H1 (cell line): Measurements from ENCODE around the gene TADA1. TPM values are rescaled to one million over a fixed set of nuclear protein-coding genes. Genes with fewer than 3 reads are reported as not detected.
"Not testable (repeated sequence)": the region's sequence is repeated elsewhere in the genome, so short reads cannot be mapped to it uniquely, and the experiment has no call there.

Source experiments
- CTCF ChIA-PET: fragments of 300-600 bp; sonication (Branson Sonifier 250); formaldehyde crosslinking; loops from one replicate; lab custom pipeline; 2021; ENCODE audit not compliant: partially characterized antibody; lab: Charles Lee
- POLR2A ChIA-PET: fragments of 300-600 bp; sonication (Branson Sonifier 250); formaldehyde crosslinking; loops from one replicate; lab custom pipeline; 2021; ENCODE audit warnings: inconsistent platforms; ENCODE audit not compliant: partially characterized antibody; lab: Charles Lee
- DNase-seq, 2 experiments: peaks; one replicate each; pipeline versions ENCODE4 v3.0.0 to v3.0.0-alpha.2; 2010 to 2022; ENCODE audit warnings: low spot score in 2 of 2, low read depth in 1 of 2, mixed read lengths in 1 of 2
- FAIRE-seq: peaks from 2 replicates; lab custom pipeline; 2011; peaks lifted over from hg19 to GRCh38; lab: Jason Lieb, UNC
- H2AFZ ChIP-seq: 2 replicates; pipeline ENCODE4 v1.8.1; 2012; ENCODE audit warnings: low read length, inconsistent platforms
- H2AK5ac ChIP-seq: 2 replicates; pipeline ENCODE4 v1.6.1; 2013; ENCODE audit warnings: low read depth, low read length
- H2BK120ac ChIP-seq: replicated peaks from 2 replicates; pipeline ENCODE3; 2013; ENCODE audit warnings: low read depth, low read length, inconsistent platforms
- H2BK12ac ChIP-seq: 2 replicates; pipeline ENCODE4 v1.6.1; 2013; ENCODE audit warnings: low read depth, low read length
- H2BK15ac ChIP-seq: 2 replicates; pipeline ENCODE4 v1.6.1; 2013; ENCODE audit warnings: low read length
- H2BK20ac ChIP-seq: 2 replicates; pipeline ENCODE4 v1.6.1; 2013; ENCODE audit warnings: low read length
- H2BK5ac ChIP-seq: 2 replicates; pipeline ENCODE4 v1.6.1; 2013; ENCODE audit warnings: low read depth, low read length
- H3K14ac ChIP-seq: 2 replicates; pipeline ENCODE4 v1.6.1; 2013; ENCODE audit warnings: inconsistent platforms; ENCODE audit not compliant: insufficient read length
- H3K18ac ChIP-seq: 2 replicates; pipeline ENCODE4 v1.6.1; 2013; ENCODE audit warnings: low read length; ENCODE audit errors: extremely low read depth
- H3K23ac ChIP-seq: 2 replicates; pipeline ENCODE4 v1.6.1; 2013; ENCODE audit warnings: inconsistent platforms; ENCODE audit not compliant: insufficient read length
- H3K23me2 ChIP-seq: 2 replicates; pipeline ENCODE4 v1.6.1; 2013; ENCODE audit warnings: low read depth, low read length
- H3K27ac ChIP-seq: 2 replicates; pipeline ENCODE4 v1.6.1; 2011; ENCODE audit warnings: low read depth, low read length, inconsistent platforms
- H3K27me3 ChIP-seq, 4 experiments: replicated peaks in 1 of 4; 1 replicate in 1 of 4; 2 replicates in 3 of 4; pipeline versions ENCODE4 v1.6.1 to v1.8.1; 2011 to 2013; ENCODE audit warnings: low read length in 3 of 4, mild to moderate bottlenecking in 3 of 4, inconsistent platforms in 2 of 4, mixed read lengths in 2 of 4, moderate library complexity in 1 of 4; ENCODE audit not compliant: control insufficient read depth in 3 of 4, insufficient read depth in 3 of 4; ENCODE audit errors: extremely low read depth in 1 of 4
- H3K36me3 ChIP-seq, 4 experiments: 2 replicates each; pipeline versions ENCODE4 v1.6.1 to v1.8.1; 2011 to 2013; ENCODE audit warnings: mild to moderate bottlenecking in 4 of 4, low read length in 3 of 4, moderate library complexity in 2 of 4, control low read depth in 1 of 4, inconsistent platforms in 1 of 4; ENCODE audit not compliant: insufficient read depth in 4 of 4, control insufficient read depth in 2 of 4
- H3K4ac ChIP-seq: replicated peaks from 2 replicates; pipeline ENCODE3; 2013; ENCODE audit warnings: low read length, low read depth, mixed read lengths, inconsistent platforms; ENCODE audit not compliant: insufficient read length
- H3K4me1 ChIP-seq, 4 experiments: replicated peaks in 1 of 4; 1 replicate in 1 of 4; 2 replicates in 3 of 4; pipeline versions ENCODE4 v1.6.1 to v1.8.1; 2011 to 2013; ENCODE audit warnings: low read length in 3 of 4, inconsistent platforms in 2 of 4, mixed read lengths in 1 of 4; ENCODE audit not compliant: insufficient read depth in 4 of 4, control insufficient read depth in 3 of 4
- H3K4me2 ChIP-seq, 2 experiments: 2 replicates each; pipeline versions ENCODE4 v1.6.1 to v1.8.1; 2011 to 2013; ENCODE audit warnings: low read depth in 2 of 2, low read length in 2 of 2, control low read depth in 1 of 2, inconsistent platforms in 1 of 2, mild to moderate bottlenecking in 1 of 2; ENCODE audit not compliant: insufficient read depth in 1 of 2
- H3K4me3 ChIP-seq, 4 experiments: fragments of 200-600, 300-600 bp in 1 of 4; sonication (generic), shearing (Covaris generic), sonication (Bioruptor Twin) in 1 of 4; 2 replicates each; pipeline versions ENCODE4 v1.5.1 to v1.8.1; 2011 to 2016; ENCODE audit warnings: low read length in 4 of 4, low read depth in 3 of 4, control low read depth in 2 of 4, inconsistent platforms in 2 of 4, mild to moderate bottlenecking in 2 of 4, mixed read lengths in 1 of 4, moderate library complexity in 1 of 4; ENCODE audit not compliant: insufficient read depth in 2 of 4; ENCODE audit errors: extremely low read depth in 1 of 4
- H3K56ac ChIP-seq: replicated peaks from 2 replicates; pipeline ENCODE3; 2013; ENCODE audit warnings: low read depth, mild to moderate bottlenecking, mixed read lengths, low read length, inconsistent platforms; ENCODE audit not compliant: insufficient read length
- H3K79me1 ChIP-seq: 2 replicates; pipeline ENCODE4 v1.6.1; 2013; ENCODE audit warnings: low read depth, low read length, control low read depth
- H3K79me2 ChIP-seq, 2 experiments: 2 replicates each; pipeline versions ENCODE4 v1.6.1 to v1.8.1; 2012 to 2013; ENCODE audit warnings: low read length in 2 of 2, mild to moderate bottlenecking in 2 of 2, inconsistent platforms in 1 of 2; ENCODE audit not compliant: insufficient read depth in 2 of 2, control insufficient read depth in 1 of 2
- H3K9ac ChIP-seq, 4 experiments: replicated peaks in 1 of 4; 1 replicate in 1 of 4; 2 replicates in 3 of 4; pipeline versions ENCODE4 v1.6.1 to v1.8.1; 2011 to 2013; ENCODE audit warnings: low read depth in 3 of 4, low read length in 3 of 4, control low read depth in 2 of 4, mild to moderate bottlenecking in 2 of 4, moderate library complexity in 2 of 4, inconsistent platforms in 1 of 4; ENCODE audit errors: extremely low read depth in 1 of 4
- H3K9me3 ChIP-seq, 2 experiments: 2 replicates each; pipeline versions ENCODE4 v1.6.1 to v1.8.1; 2012 to 2013; ENCODE audit warnings: mild to moderate bottlenecking in 2 of 2, moderate library complexity in 2 of 2, control low read depth in 1 of 2, inconsistent platforms in 1 of 2, low read depth in 1 of 2, low read length in 1 of 2, mixed read lengths in 1 of 2; ENCODE audit not compliant: insufficient read depth in 2 of 2
- H4K20me1 ChIP-seq, 2 experiments: replicated peaks in 1 of 2; 2 replicates each; pipeline versions ENCODE3 to v1.8.1; 2011 to 2013; ENCODE audit warnings: inconsistent platforms in 2 of 2, low read length in 2 of 2, mild to moderate bottlenecking in 1 of 2; ENCODE audit not compliant: insufficient read depth in 2 of 2, control insufficient read depth in 1 of 2
- H4K5ac ChIP-seq: 2 replicates; pipeline ENCODE4 v1.6.1; 2013; ENCODE audit warnings: low read length, low read depth, mixed read lengths, inconsistent platforms; ENCODE audit not compliant: insufficient read length
- H4K8ac ChIP-seq: 2 replicates; pipeline ENCODE4 v1.8.0; 2013; ENCODE audit warnings: mild to moderate bottlenecking, moderate library complexity, low read length, inconsistent platforms; ENCODE audit not compliant: insufficient read depth; ENCODE audit errors: extremely low read depth
- H4K91ac ChIP-seq: replicated peaks from 2 replicates; pipeline ENCODE3; 2013; ENCODE audit warnings: low read length, mixed read lengths, inconsistent platforms; ENCODE audit not compliant: insufficient read length
- SP1 ChIP-seq: IDR thresholded peaks from 2 replicates; pipeline ENCODE4 v1.6.1; 2011; ENCODE audit warnings: low read depth, low read length
- WGBS, 2 experiments: shearing (Covaris generic) in 1 of 2; methylation state at CpG; one replicate each; pipeline versions ENCODE4 v1.1.6 to v1.1.7; 2013 to 2015; ENCODE audit warnings: low lambda C conversion rate in 2 of 2, mixed read lengths in 2 of 2, inconsistent platforms in 1 of 2, low coverage in 1 of 2, missing lambda C conversion rate in 1 of 2; ENCODE audit not compliant: insufficient replicate concordance in 2 of 2, insufficient coverage in 1 of 2, insufficient read length in 1 of 2; ENCODE audit errors: extremely low coverage in 1 of 2, missing lambda C conversion rate in 1 of 2; 5-methylcytosine and 5-hydroxymethylcytosine counted together
- polyA plus RNA-seq, 7 experiments: library from polyadenylated mRNA; depleted of rRNA in 3 of 7; stranded (reverse) in 5 of 7; unstranded in 2 of 7; fragments of >200 nt in 5 of 7; fragments of 200-250 nt in 2 of 7; gene quantifications; 1 replicate in 5 of 7; 2 replicates in 1 of 7; 4 replicates in 1 of 7; pipeline versions ENCODE4 v1.2.1 to v1.2.3, GENCODE V29; 2011 to 2013; ENCODE audit warnings: missing spikeins in 2 of 7, mixed read lengths in 2 of 7
- total RNA-seq: library from RNA; stranded (reverse); fragmentation: NEBNext Ultra II Directional; extraction: Animal tissue kit (Norgen Biotek cat#: 25700); gene quantifications from 2 replicates; pipeline ENCODE4 v1.2.1, GENCODE V29; 2021

TADA1 gene
- total and polyA plus RNA-seq, 2 of the 8 experiments (the other 6 are each of a cell fraction or from before 2014, with no cell fraction given) = 21.1 to 23.6 TPM

DNA sequence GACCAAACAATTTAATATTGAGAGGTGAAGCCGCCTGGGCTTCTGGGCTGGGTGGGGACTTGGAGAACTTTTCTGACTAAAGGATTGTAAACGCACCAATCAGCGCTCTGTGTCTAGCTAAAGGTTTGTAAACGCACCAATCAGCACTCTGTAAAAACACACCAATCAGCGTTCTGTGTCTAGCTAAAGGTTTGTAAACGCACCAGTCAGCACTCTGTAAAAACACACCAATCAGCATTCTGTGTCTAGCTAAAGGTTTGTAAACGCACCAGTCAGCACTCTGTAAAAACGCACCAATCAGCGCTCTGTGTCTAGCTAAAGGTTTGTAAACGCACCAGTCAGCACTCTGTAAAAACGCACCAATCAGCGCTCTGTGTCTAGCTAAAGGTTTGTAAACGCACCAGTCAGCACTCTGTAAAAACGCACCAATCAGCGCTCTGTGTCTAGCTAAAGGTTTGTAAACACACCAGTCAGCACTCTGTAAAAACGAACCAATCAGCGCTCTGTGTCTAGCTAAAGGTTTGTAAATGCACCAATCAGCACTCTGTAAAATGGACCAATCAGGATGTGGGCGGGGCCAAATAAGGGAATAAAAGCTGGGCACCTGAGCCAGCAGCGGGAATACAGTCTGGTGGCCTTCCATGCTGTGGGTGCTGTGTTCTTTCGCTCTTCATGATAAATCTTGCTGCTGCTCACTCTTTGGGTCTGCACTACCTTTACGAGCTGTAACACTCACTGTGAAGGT, 2.3 kb upstream of the TADA1 start:
- H2BK20ac ChIP-seq, H2BK15ac ChIP-seq, H3K4ac ChIP-seq, H2BK12ac ChIP-seq, H2AFZ ChIP-seq, H3K14ac ChIP-seq, DNase-seq, H3K4me2 ChIP-seq, H3K27me3 ChIP-seq, H2BK120ac ChIP-seq, H3K79me1 ChIP-seq, H3K4me3 ChIP-seq, H4K20me1 ChIP-seq, H4K8ac ChIP-seq, H3K9me3 ChIP-seq, H3K9ac ChIP-seq, H3K18ac ChIP-seq, H3K56ac ChIP-seq, H4K5ac ChIP-seq, FAIRE-seq, H3K4me1 ChIP-seq, POLR2A ChIA-PET, H3K36me3 ChIP-seq, H2AK5ac ChIP-seq, H3K23ac ChIP-seq, H4K91ac ChIP-seq: not testable (repeated sequence)
- peaks cover 3 to 23% of the 10 kb centered on the region in 2 experiments for H3K79me2 ChIP-seq
- CTCF ChIA-PET = interaction anchor here (0.6 to 13.4 kb wide), 6 partner anchors 13 to 757 kb away, joined by 3 to 305 read pairs (median 4); no protein-coding TSS in a partner anchor
- 95% methylated on average over 18 of the region's 21 CpGs; no CpG with 5 or more reads in 1 of the 2 experiments for WGBS, 2 experiments
- TF ChIP-seq SP1 = 0 out of 2 replicates have a peak, but pooled peaks have one; percentile 11
- TF ChIP-seq, all 59 proteins: peak for 1; not testable (repeated sequence) for 58
- H3K27ac ChIP-seq, H3K23me2 ChIP-seq, H2BK5ac ChIP-seq: not testable (repeated sequence)
